DMS 273 (cell line): ENCODE data around the gene MEGF8.

Experiments used
- DNase-seq: peaks from one replicate; lab custom pipeline; 2025; ENCODE audit not compliant: unreplicated experiment; lab: John Stamatoyannopoulos, UW

The MEGF8 gene

GRCh38 chr19:42303101-42303464, 22.4 kb upstream of the MEGF8 start:
- no peak for DNase-seq

DNA sequence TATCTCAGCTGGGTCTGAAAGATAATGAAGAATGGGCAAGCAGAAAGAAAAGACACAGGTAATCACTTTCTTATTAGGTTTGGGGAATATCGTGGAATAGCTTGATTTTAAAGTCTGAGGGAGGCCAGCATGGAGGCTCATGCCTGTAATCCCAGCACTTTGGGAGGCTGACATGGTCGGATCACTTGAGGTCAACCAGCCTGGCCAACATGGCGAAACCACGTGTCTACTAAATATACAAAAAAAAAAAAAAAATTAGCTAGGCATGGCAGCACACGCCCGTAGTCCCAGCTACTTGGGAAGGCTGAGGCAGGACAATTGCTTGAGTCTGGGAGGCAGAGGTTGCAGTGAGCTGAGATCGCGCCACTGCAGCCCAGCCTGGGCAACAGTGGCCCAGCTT, 21.6 kb upstream of the MEGF8 start:
- no peak for DNase-seq

GRCh38 chr19:42306646-42307045, 18.8 kb upstream of the MEGF8 start:
- DNase-seq, result no peak

GRCh38 chr19:42309686-42310085, 15.7 kb upstream of the MEGF8 start:
- no peak for DNase-seq

- peak; percentile 44 for DNase-seq
Observed at GRCh38 chr19:42311657-42312056, 13.8 kb upstream of the MEGF8 start.

- no peak for DNase-seq
Observed at GRCh38 chr19:42312370-42312769, 13.1 kb upstream of the MEGF8 start.

DNA sequence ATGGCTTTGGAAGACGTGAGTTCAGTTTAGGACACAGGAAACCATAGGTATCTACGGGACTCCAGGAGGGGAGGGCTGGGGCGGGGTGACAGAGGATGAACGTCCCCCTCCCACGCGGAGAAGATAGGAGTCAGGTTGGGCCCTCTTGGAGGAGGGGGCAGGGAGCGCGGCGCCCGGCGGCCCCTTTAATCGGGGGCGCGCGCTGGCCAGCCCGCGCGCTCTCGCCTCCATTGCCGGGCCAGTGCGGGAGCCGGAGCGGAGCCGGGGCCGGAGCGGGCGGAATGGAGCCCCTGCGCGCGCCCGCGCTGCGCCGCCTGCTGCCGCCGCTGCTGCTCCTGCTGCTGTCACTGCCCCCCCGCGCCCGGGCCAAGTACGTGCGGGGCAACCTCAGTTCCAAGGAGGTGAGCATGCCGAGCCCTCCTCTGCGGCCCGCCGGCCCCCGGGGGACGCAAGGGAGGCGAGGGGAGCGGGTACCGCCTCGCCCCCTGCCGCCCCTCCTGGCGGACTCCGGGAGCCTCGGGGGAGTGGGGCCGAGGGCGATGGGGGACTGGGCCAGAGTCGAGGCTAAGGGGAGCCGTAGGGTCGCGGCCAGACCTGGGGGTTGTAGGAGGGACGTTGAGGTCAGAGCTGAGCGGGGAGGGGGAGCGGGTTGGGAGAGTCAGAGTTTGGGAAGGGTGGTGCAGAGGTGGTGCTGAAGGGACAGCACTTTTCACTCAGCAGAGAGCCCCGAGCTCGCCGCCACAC, 12.2 kb upstream of the MEGF8 start, which contains the start of gene TMEM145:
TSS of gene TMEM145 (plus strand) at position 214 of the 744 bp plus-strand sequence. CDS start at position 282, 68 bp downstream.
- peak; percentile 91 for DNase-seq

DNA sequence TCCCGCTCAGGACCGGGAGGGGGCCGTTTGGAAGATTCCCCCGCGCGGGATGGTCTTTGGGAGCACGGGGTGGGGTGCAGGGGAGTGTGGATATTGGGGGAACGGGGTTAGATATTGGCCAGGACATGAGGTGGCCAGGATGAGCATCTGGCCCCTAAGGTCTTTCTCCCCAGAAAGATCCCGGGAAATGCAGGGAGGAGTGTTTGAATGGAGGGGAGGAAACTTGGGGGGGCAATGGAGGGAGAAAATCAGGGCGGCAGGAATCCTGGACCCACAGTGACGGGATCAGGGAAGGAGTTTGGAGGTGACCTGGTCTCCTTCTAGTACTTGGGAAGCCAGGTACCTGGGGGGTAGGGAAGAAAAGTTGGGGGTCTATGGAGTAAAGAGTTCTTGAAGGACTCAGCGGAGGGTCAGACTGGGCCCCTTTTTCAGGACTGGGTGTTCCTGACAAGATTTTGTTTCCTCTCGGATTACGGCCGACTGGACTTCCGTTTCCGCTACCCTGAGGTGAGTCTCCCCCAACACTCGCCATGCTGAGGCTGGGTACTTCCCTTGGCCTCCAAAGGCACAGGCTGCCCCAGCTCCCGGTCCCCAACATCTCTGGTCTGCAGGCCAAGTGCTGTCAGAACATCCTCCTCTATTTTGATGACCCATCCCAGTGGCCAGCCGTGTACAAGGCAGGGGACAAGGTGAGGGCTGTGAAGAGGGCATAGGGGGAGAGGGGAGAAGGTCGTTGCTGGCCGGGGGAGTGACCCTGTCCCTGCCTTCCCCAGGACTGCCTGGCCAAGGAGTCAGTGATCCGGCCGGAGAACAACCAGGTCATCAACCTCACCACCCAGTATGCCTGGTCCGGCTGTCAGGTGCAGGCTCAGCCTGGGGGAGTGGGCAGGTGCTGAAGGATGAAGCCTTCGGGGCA, 11.3 kb upstream of the MEGF8 start:
- DNase-seq, result no peak

DNA sequence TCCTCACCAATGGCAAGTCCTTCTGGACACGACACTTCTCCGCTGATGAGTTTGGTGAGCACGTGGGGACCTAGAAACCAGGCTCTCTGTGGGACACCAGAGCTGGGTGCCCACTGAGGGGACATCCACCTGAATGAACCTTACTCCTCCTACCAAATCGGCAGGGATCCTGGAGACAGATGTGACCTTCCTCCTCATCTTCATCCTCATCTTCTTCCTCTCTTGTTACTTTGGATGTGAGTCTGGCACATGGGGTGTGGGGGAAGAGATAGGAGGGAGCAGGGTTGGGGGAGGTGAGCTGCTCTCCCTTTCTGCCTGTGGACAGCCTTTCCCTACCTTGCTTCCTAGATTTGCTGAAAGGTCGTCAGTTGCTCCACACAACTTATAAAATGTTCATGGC, 10.4 kb upstream of the MEGF8 start:
- no peak for DNase-seq

GRCh38 chr19:42316223-42317211, 8.9 kb upstream of the MEGF8 start:
- DNase-seq, result peak; percentile 58

DNA sequence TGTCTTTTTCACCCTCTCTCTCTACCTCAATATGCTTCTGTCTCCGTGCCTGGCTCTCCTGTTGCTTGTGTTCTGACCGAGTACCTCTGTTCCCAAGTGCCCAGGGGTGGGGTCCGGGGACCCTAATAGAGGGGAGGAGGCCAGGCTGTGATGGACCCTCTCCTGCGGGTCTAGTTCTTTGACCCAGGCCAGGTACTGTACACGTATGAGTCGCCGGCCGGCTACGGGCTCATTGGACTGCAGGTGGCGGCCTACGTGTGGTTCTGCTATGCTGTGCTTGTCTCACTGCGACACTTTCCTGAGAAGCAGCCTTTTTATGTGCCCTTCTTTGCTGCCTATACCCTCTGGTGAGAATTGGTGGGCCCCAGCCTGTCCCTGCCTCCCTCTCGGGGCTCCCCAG, 7.9 kb upstream of the MEGF8 start:
- DNase-seq, result no peak

GRCh38 chr19:42322305-42322704, 3.1 kb upstream of the MEGF8 start:
- DNase-seq, result no peak

DNA sequence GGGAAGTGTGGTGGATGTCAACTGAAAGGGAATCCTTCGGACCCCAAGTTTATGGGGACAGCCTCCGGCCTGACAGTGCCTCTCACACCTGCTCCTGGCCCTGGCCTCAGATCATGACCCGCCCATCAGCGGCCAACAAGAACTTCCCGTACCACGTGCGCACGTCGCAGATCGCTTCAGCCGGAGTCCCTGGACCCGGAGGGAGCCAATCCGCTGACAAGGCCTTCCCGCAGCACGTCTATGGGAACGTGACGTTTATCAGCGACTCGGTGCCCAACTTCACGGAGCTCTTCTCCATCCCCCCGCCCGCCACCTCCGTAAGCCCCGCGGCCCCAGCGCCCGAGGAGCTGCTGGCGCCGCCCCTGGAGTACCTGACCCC, 2.0 kb upstream of the MEGF8 start:
- no peak for DNase-seq

- peak; percentile 74 for DNase-seq
Observed at GRCh38 chr19:42323852-42324654, 1.4 kb upstream of the MEGF8 start.

- DNase-seq, result no peak
Observed at GRCh38 chr19:42324655-42325307, 654 bp upstream of the MEGF8 start.

GRCh38 chr19:42325896-42326771, 699 bp downstream of the MEGF8 start:
- peak; percentile 69 for DNase-seq

DNA sequence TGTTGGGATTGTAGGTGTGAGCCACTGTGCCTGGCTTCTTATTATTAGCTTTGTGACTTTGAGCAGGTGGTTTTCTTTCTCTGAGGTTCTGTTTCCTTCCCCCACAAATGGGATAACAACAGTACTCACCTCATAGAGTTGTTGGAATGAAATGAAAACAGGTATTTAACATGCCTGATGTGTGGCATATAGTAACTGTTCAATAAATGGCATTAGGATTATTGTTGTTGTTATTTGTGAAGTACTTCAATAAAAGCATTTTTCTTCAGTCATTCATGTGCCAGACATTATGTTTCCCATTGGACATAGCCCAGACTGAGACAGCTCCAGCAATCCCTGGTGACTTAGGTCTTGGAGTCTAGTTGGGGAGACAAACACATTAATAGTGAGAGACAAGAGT, 1.5 kb downstream of the MEGF8 start:
- DNase-seq, result no peak

GRCh38 chr19:42327381-42327780, 1.9 kb downstream of the MEGF8 start:
- no peak for DNase-seq

DNA sequence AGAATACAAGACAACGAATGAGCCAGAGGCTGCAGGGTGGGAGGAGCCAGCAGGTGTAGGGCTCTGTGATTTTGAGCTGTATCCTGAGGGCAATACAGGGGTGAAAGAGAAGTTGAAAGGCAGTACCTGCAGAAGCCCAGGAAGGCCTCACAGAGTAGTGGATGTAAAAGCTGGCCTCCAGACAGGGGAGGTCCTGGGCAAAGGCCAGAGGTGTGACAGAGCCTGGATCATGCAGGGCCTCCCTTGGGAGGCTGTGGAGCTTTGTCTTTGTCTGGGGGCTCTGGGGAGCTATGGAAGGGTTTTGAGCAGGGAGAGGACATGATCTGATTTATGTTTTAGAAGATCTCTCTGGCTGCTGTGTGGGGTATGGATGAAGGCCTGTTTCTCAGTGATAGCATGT, 2.7 kb downstream of the MEGF8 start:
- DNase-seq, result no peak
